IMR-90 (cell line): Measurements from ENCODE around the gene NTF3. TPM values are rescaled to one million over a fixed set of nuclear protein-coding genes. Genes with fewer than 3 reads are reported as not detected.

Source experiments
- ATAC-seq: fragments of 200-7000 bp; cut with Tn5 transposase; 2 replicates; pipeline ENCODE4 v1.9.1; 2020; ENCODE audit warnings: low read depth, mild to moderate bottlenecking, moderate library complexity
- BruUV-seq: library from RNA; stranded (reverse); fragments of 400-500 nt; replicated peaks from 2 replicates; lab custom pipeline; 2021; lab: Mats Ljungman, UMichigan
- CTCF ChIA-PET: fragments of 300-600 bp; formaldehyde crosslinking; extraction: SDS; loops from one replicate; lab custom pipeline; 2021; ENCODE audit warnings: antibody characterized with exemption; lab: Yijun Ruan, JAX
- POLR2A ChIA-PET: fragments of 300-600 bp; sonication (Branson Sonifier 250); formaldehyde crosslinking; loops from one replicate; lab custom pipeline; 2022; ENCODE audit warnings: antibody characterized with exemption; ENCODE audit not compliant: unreplicated experiment; lab: Charles Lee
- DNase-seq: peaks from one replicate; pipeline ENCODE4 v3.0.0; 2013
- H2AFZ ChIP-seq: replicated peaks from 2 replicates; pipeline ENCODE3; 2013; ENCODE audit warnings: low read length, mild to moderate bottlenecking; ENCODE audit not compliant: poor library complexity
- H2AK5ac ChIP-seq: 2 replicates; pipeline ENCODE4 v1.6.1; 2013; ENCODE audit warnings: low read depth, low read length, inconsistent platforms
- H2AK9ac ChIP-seq: replicated peaks from 2 replicates; pipeline ENCODE3; 2013; ENCODE audit warnings: mild to moderate bottlenecking, low read depth, low read length, moderate library complexity; ENCODE audit not compliant: poor library complexity
- H2BK120ac ChIP-seq: 2 replicates; pipeline ENCODE4 v1.6.1; 2013; ENCODE audit warnings: low read depth, low read length, inconsistent platforms
- H2BK15ac ChIP-seq: 3 replicates; pipeline ENCODE4 v1.6.1; 2013; ENCODE audit warnings: low read depth, low read length, inconsistent platforms
- H2BK20ac ChIP-seq: 2 replicates; pipeline ENCODE4 v1.6.1; 2013; ENCODE audit warnings: low read depth, mild to moderate bottlenecking, inconsistent platforms, low read length, moderate library complexity
- H2BK5ac ChIP-seq: 2 replicates; pipeline ENCODE4 v1.6.1; 2013; ENCODE audit warnings: mild to moderate bottlenecking, low read depth, low read length, inconsistent platforms; ENCODE audit not compliant: poor library complexity, severe bottlenecking
- H3K14ac ChIP-seq: replicated peaks from 2 replicates; pipeline ENCODE4 v1.6.1; 2013; ENCODE audit warnings: low read depth, low read length, inconsistent platforms
- H3K18ac ChIP-seq: 2 replicates; pipeline ENCODE4 v1.6.1; 2013; ENCODE audit warnings: low read depth, low read length, control low read depth
- H3K23ac ChIP-seq: 2 replicates; pipeline ENCODE4 v1.6.1; 2013; ENCODE audit warnings: low read depth, low read length, inconsistent platforms
- H3K27ac ChIP-seq: 2 replicates; pipeline ENCODE4 v1.5.1; 2013; ENCODE audit warnings: mild to moderate bottlenecking, control low read depth, low read length; ENCODE audit not compliant: insufficient read depth
- H3K27me3 ChIP-seq: 2 replicates; pipeline ENCODE4 v1.6.1; 2013; ENCODE audit warnings: low read length; ENCODE audit not compliant: control insufficient read depth, insufficient read depth
- H3K36me3 ChIP-seq: 2 replicates; pipeline ENCODE4 v1.6.1; 2013; ENCODE audit warnings: low read length, mixed read lengths; ENCODE audit not compliant: control insufficient read depth, insufficient read depth
- H3K4ac ChIP-seq: 2 replicates; pipeline ENCODE4 v1.6.1; 2013; ENCODE audit warnings: low read depth, low read length, inconsistent platforms
- H3K4me1 ChIP-seq: 2 replicates; pipeline ENCODE4 v1.6.1; 2013; ENCODE audit warnings: low read length, mixed read lengths; ENCODE audit not compliant: control insufficient read depth, insufficient read depth
- H3K4me2 ChIP-seq: 2 replicates; pipeline ENCODE4 v1.6.1; 2013; ENCODE audit warnings: low read depth, mild to moderate bottlenecking, control low read depth, low read length, moderate library complexity
- H3K4me3 ChIP-seq: 2 replicates; pipeline ENCODE4 v1.5.1; 2013; ENCODE audit warnings: low read depth, mild to moderate bottlenecking, control low read depth, low read length, moderate library complexity; ENCODE audit not compliant: insufficient read depth
- H3K56ac ChIP-seq: 2 replicates; pipeline ENCODE4 v1.6.1; 2013; ENCODE audit warnings: low read length, inconsistent platforms; ENCODE audit not compliant: insufficient read depth; ENCODE audit errors: extremely low read depth
- H3K79me1 ChIP-seq, 2 experiments: 2 replicates each; pipeline ENCODE4 v1.6.1; 2013; ENCODE audit warnings: low read length in 2 of 2, inconsistent platforms in 1 of 2, low read depth in 1 of 2
- H3K9ac ChIP-seq: 2 replicates; pipeline ENCODE4 v1.6.1; 2013; ENCODE audit warnings: low read depth, low read length, control low read depth
- H3K9me1 ChIP-seq: 2 replicates; pipeline ENCODE4 v1.6.1; 2013; ENCODE audit warnings: low read length, inconsistent platforms; ENCODE audit not compliant: insufficient read depth
- H3K9me3 ChIP-seq: 2 replicates; pipeline ENCODE4 v1.6.1; 2013; ENCODE audit warnings: low read length; ENCODE audit not compliant: control insufficient read depth, insufficient read depth
- H4K20me1 ChIP-seq: 2 replicates; pipeline ENCODE4 v1.6.1; 2013; ENCODE audit warnings: low read length, inconsistent platforms; ENCODE audit not compliant: insufficient read depth
- H4K5ac ChIP-seq: 2 replicates; pipeline ENCODE4 v1.6.1; 2013; ENCODE audit warnings: mild to moderate bottlenecking, low read depth, low read length, control low read depth
- H4K8ac ChIP-seq, 2 experiments: 2 replicates each; pipeline ENCODE4 v1.6.1; 2013; ENCODE audit warnings: low read depth in 2 of 2, low read length in 2 of 2, control low read depth in 1 of 2, inconsistent platforms in 1 of 2
- H4K91ac ChIP-seq: 2 replicates; pipeline ENCODE4 v1.6.1; 2013; ENCODE audit warnings: low read depth, low read length, inconsistent platforms; ENCODE audit not compliant: insufficient read depth
- BHLHE40 ChIP-seq: fragments of 150-350 bp; IDR thresholded peaks from 2 replicates; pipeline ENCODE4 v1.6.1; 2016; ENCODE audit warnings: mild to moderate bottlenecking, low read depth, low read length
- CHD1 ChIP-seq: IDR thresholded peaks from 2 replicates; pipeline ENCODE4 v1.6.1; 2012; ENCODE audit warnings: low read depth, low read length, improper control_type of control experiment
- FOS ChIP-seq: fragments of 150-350 bp; IDR thresholded peaks from 2 replicates; pipeline ENCODE4 v1.6.1; 2016; ENCODE audit warnings: low read depth, low read length
- MAFK ChIP-seq: IDR thresholded peaks from 2 replicates; pipeline ENCODE4 v1.6.1; 2012; ENCODE audit warnings: low read depth, low read length, improper control_type of control experiment
- MAZ ChIP-seq: IDR thresholded peaks from 2 replicates; pipeline ENCODE4 v1.6.1; 2012; ENCODE audit warnings: low read depth, mild to moderate bottlenecking, low read length, improper control_type of control experiment, moderate library complexity, borderline replicate concordance
- MXI1 ChIP-seq: IDR thresholded peaks from 2 replicates; pipeline ENCODE4 v1.6.1; 2012; ENCODE audit warnings: low read depth, mild to moderate bottlenecking, low read length, moderate library complexity, borderline replicate concordance
- NFE2L2 ChIP-seq: fragments of 150-350 bp; IDR thresholded peaks from 2 replicates; pipeline ENCODE4 v1.6.1; 2016; ENCODE audit warnings: low read depth, mild to moderate bottlenecking, low read length
- RAD21 ChIP-seq: IDR thresholded peaks from 2 replicates; pipeline ENCODE4 v1.6.1; 2012; ENCODE audit warnings: low read length, improper control_type of control experiment
- RCOR1 ChIP-seq: IDR thresholded peaks from 2 replicates; pipeline ENCODE4 v1.6.1; 2012; ENCODE audit warnings: mild to moderate bottlenecking, low read length, improper control_type of control experiment; ENCODE audit not compliant: insufficient replicate concordance
- RFX5 ChIP-seq: IDR thresholded peaks from 2 replicates; pipeline ENCODE4 v1.8.0; 2012; ENCODE audit warnings: low read depth, mild to moderate bottlenecking, low read length, moderate library complexity
- SMC3 ChIP-seq: fragments of 150-350 bp; IDR thresholded peaks from 2 replicates; pipeline ENCODE4 v1.6.1; 2016; ENCODE audit warnings: low read depth, mild to moderate bottlenecking, antibody characterized with exemption, low read length, moderate library complexity
- USF2 ChIP-seq: fragments of 150-350 bp; IDR thresholded peaks from 2 replicates; pipeline ENCODE4 v1.6.1; 2017; ENCODE audit warnings: mild to moderate bottlenecking, antibody characterized with exemption, low read length, low read depth
- WGBS, 2 experiments: methylation state at CpG; one replicate each; pipeline versions ENCODE4 v1.1.5 to v1.1.7; 2013; ENCODE audit warnings: missing lambda C conversion rate in 2 of 2; ENCODE audit not compliant: insufficient read length in 1 of 2; ENCODE audit errors: extremely low coverage in 2 of 2; 5-methylcytosine and 5-hydroxymethylcytosine counted together
- dilution Hi-C: fragments of 300-500 bp; cut with HindIII; formaldehyde crosslinking; loops from one replicate; pipeline ENCODE4 v1.14.3; 2018; ENCODE audit warnings: low sequenced_read_pairs; ENCODE audit not compliant: unreplicated experiment
- in situ Hi-C: fragments of 300-500 bp; cut with MboI; formaldehyde crosslinking; loops from 3 replicates; pipeline ENCODE4 v1.14.3; 2019; ENCODE audit warnings: low sequenced_read_pairs, inconsistent platforms, mixed read lengths
- intact Hi-C: fragments of 100-400 bp; cut with micrococcal nuclease; formaldehyde crosslinking; loops from 2 replicates; pipeline ENCODE4 v1.10.0; 2022
- polyA plus RNA-seq, 3 experiments: library from polyadenylated mRNA; depleted of rRNA; stranded (reverse); fragments of >200 nt; gene quantifications; 2 replicates each; pipeline ENCODE4 v1.2.3, GENCODE V29; 2012; ENCODE audit warnings: low replicate concordance in 1 of 3
- total RNA-seq: library from RNA; depleted of rRNA; stranded (reverse); fragments of >200 nt; gene quantifications from 2 replicates; pipeline ENCODE4 v1.2.3, GENCODE V29; 2012
- TF ChIP-seq, protein P1 (sequence below): conservative IDR thresholded peaks from 2 replicates; pipeline ENCODE4 v1.5.1; 2012; ENCODE audit warnings: mild to moderate bottlenecking, low read depth, low read length, improper control_type of control experiment

NTF3 gene
- total and polyA plus RNA-seq, 2 of the 4 experiments (the other 2 are of a cell fraction), result 12.2 to 32.4 TPM

DNA sequence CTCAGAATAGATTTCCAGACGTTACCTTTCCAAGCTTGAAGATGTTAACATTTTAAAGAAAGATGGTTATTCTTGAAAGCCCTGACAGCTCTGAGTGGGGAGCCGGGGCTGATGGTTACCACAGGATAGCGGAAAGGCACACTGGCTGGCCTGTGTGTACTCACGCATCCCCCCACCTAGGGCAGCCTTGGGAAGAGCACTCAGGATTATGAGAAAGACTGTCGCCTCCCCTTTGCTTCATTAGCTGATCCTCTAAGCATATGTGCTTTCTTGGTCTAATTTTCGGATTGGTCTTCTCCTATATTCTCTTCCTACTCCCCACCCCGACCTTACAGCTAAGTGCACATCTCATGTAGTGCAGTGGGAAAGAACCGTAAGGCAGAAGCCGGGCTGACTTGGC, 20.7 kb downstream of the NTF3 start:
- no peak for ATAC-seq

More for the DNA sequence above, 20.7 kb downstream of the NTF3 start:
- H3K9me3 ChIP-seq, result no peaks in the 10 kb centered on the region
- H2BK20ac ChIP-seq, result no peak overlapping the region
- peaks cover 41% of the 10 kb centered on the region for H3K4me1 ChIP-seq
- H2AK9ac ChIP-seq, result no peak overlapping the region
- H3K36me3 ChIP-seq, result peaks cover 8% of the 10 kb centered on the region
- no peak overlapping the region for H3K9ac ChIP-seq
- 89% methylated on average over 3 of the region's 9 CpGs; no CpG with 5 or more reads in 1 of the 2 experiments for WGBS, 2 experiments
- 0 out of 2 replicates have a peak overlapping the region, but pooled peaks have one; percentile 39 for H3K23ac ChIP-seq
- peak overlapping the region; percentile 25; the same call in 1 of the 2 replicates for H3K14ac ChIP-seq
- intact Hi-C loops (no loop called here), in situ Hi-C loops (loop anchor here (25.0 kb wide), 1 partner anchor 835 kb away; no protein-coding TSS in a partner anchor), dilution Hi-C loops (no loop called here)
- H4K5ac ChIP-seq, result no peak overlapping the region
- peaks cover 65 to 94% of the 10 kb centered on the region in 2 experiments for H3K79me1 ChIP-seq
- peak overlapping the region; percentile 21; the same call in 1 of the 2 replicates for H2AK5ac ChIP-seq
- DNase-seq, result no peak
- ChIA-PET CTCF (no interaction called here), POLR2A (interaction anchor here (1.1 kb wide), 1 partner anchor 21 kb away, joined by 4 read pairs; the partner anchor contains the start of gene NTF3)
- no peak overlapping the region for H2BK5ac ChIP-seq
- no peak overlapping the region for H4K91ac ChIP-seq
- H4K20me1 ChIP-seq, result peaks cover 12% of the 10 kb centered on the region; the same call in 1 of the 2 replicates
- no peak overlapping the region for H3K4me3 ChIP-seq
- H3K56ac ChIP-seq, result no peak overlapping the region
- no peaks in the 10 kb centered on the region for H3K27me3 ChIP-seq
- H3K18ac ChIP-seq, result no peak overlapping the region
- no peak overlapping the region for H3K27ac ChIP-seq
- no peak overlapping the region for H3K4ac ChIP-seq
- no peak overlapping the region for H2AFZ ChIP-seq
- peaks cover 41% of the 10 kb centered on the region for H3K9me1 ChIP-seq
- TF ChIP-seq MXI1 (no peak), MAFK (no peak), USF2 (no peak), RAD21 (no peak), MAZ (no peak), BHLHE40 (no peak), RCOR1 (no peak), CHD1 (no peak), NFE2L2 (no peak), FOS (no peak), SMC3 (no peak), RFX5 (no peak)
- TF ChIP-seq, protein P1, sequence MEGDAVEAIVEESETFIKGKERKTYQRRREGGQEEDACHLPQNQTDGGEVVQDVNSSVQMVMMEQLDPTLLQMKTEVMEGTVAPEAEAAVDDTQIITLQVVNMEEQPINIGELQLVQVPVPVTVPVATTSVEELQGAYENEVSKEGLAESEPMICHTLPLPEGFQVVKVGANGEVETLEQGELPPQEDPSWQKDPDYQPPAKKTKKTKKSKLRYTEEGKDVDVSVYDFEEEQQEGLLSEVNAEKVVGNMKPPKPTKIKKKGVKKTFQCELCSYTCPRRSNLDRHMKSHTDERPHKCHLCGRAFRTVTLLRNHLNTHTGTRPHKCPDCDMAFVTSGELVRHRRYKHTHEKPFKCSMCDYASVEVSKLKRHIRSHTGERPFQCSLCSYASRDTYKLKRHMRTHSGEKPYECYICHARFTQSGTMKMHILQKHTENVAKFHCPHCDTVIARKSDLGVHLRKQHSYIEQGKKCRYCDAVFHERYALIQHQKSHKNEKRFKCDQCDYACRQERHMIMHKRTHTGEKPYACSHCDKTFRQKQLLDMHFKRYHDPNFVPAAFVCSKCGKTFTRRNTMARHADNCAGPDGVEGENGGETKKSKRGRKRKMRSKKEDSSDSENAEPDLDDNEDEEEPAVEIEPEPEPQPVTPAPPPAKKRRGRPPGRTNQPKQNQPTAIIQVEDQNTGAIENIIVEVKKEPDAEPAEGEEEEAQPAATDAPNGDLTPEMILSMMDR, result no peak
- BruUV-seq, result no TSS peak
- H2BK15ac ChIP-seq, result no peak overlapping the region
- H4K8ac ChIP-seq, result 0 out of 4 replicates have a peak overlapping the region, but pooled peaks of 1 of the 2 experiments have one; percentile 47
- H3K4me2 ChIP-seq, result no peak overlapping the region
- no peak overlapping the region for H2BK120ac ChIP-seq
